Bone marrow (tissue), 2 donors: ENCODE measurements around the gene NOS1AP.
A peak's percentile ranks its signal among the peaks of the same experiment; 100 is the strongest.

Experiments used
- DNase-seq, 2 donors: peaks; one replicate each; lab custom pipeline; 2025; lab: John Stamatoyannopoulos, UW

Gene NOS1AP

DNA sequence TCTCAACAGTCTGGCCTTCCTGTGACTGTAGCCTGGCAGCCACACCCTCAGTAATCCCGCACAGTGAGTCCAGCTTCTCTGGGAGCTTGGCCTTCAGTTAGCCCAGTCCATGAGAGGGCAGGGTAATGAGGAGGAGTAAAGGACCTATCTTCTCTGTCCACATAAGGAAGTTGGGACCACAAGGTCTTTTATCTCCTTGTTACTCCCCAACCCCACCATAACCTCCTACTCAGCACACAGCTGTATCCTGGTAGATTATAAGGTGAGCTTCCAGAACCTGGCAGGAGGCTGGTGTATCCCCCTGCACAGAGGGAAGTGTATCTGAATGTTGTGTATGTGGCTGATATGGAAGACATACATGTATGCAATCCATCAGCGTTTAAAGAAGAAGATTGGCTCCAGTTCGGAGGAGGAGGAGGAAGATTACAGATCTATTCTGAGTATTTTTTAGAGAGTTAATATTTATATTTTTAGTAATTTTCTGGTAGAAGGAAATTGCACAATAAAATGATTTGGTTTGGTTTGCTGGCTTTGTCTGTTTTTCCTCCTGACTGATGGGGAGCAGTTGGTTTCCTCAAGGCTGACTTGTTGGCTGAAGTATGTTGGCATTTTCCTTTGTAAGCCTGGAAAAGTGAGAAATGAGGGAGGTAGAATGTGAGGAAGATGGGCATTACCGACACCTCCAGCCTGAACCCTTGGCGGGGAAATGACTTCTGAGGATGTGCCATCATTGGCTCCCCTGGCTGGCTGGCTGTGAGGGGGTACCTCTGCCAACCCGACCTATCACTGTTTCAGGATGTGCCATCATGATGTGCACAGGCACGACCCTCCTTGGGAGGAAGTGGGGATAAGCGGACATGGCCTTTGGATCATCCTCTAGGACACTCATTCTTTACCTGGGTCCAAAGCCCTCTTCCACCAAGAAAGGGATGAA, 317.1 kb downstream of the NOS1AP start:
- DNase-seq: no peak

DNA sequence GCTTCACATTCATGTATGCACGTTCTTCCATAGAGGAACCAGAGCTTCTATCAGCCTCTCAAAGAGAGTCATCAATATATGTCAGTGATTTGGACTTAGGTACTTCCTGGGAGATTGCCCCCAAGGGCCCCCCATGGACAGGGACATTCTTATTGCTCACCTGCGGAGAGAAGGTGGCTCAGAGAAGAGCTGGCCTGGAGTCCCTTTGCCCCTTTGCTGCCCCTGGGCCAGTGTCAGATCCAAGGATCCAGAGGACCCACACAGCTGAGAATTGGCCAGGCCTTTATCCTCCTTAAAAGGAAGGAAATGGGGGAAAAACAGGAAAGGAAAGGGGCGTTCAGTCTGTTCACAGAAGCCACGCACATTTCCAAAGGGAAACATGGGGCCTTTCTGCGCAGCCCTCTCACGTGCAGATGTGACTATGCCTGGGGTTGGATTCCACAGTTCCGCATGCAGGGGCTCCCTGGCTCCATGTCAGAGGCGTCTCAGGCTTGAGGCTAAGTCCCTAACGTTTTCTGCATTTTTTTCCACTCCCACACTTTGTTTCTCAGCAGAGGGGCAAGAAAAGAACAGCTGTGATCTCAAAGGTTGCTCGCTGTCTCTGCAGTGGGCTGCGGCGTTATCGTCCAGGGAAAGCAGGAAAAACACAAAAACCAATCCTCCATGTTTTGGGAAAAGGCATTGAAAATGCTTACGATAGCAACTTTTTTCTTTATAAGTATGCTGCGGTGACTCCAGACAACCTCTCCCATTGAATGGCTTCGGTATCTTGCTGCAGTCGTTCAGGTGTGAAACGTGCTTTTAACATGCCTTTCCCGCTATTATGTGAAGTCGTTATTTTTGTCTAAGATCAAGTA, 318.0 kb downstream of the NOS1AP start:
- no peak for DNase-seq

DNA sequence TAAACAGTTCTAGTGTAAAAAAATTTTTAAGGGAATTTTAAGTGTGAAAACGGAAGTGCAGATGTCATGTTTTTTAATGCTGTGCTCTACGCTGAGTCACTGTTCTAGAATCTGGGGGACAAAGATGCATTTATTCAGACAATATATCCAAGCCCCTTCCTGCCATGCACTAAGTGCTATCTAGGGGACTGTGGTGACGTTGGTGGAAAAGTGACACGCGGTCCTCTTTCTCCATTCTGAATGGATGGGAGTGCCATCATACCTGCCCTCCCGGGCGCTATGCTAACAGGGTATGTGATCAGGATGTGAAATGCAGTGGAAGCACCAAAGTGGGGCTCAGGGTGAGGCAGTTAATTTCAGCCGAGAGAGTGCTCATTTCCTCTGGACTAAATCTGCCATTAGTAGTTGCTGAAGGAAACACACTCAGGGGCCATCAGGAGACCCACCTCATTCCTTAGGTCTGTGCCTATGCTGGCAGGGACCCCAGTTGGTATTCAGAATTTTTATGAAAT, 318.6 kb downstream of the NOS1AP start:
- DNase-seq: no peak

DNA sequence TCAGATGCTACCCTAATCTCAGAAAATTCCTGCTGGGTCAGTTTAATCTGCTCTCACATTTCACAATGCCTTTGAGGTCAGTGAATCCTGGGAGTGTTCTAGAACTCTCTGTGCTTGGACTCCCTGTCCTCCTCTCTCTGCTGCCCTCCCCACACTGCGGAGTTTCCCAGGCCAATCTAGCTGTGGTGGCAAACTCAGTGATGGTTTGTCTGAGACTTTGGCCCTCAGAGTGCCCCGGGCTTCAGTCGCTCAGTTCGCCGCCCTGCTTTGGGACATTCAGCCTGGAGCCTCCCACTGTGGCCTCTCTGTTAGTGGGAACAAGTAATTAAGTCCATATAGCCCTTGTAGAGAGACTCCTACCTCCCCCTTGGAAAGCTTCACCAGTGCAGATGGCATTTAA, 319.1 kb downstream of the NOS1AP start:
- DNase-seq: no peak

DNA sequence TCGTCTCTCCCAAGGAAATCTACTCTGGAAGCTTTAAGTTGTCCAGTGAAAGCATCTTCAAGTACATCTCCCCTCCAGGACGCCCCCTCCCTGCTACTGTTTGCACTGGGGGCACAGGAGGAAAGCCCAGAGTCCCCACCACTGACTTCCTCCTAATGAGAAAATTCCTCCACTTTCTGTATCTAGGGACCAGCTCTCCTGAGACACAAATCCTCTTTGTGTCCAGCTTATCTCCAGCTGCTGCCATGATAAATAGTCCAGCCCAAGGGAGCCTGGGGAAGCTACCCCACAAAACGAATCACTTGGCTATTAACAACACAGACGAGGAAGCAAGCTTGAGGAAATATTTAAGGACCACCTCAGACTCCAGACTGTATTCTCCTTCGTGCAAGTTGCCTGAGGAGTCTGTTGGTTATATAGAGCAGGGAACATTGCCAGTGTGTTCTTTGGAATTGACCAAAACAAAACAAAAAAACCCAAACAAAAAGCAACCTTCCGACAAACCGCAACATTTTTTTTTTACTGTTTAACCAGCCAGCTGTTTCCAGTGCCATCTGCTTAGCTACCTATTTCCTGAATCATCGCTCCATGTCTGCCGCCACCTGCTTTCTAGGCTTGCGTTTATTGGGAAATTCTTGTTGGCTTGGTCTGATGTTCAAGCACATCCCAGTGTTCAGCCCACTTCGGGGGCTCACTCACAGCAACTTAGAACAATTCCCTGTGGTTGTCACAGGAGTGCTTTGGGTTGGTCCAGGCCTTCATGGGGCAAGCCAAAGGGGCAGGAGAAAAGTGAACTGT, 319.7 kb downstream of the NOS1AP start:
- DNase-seq: no peak

DNA sequence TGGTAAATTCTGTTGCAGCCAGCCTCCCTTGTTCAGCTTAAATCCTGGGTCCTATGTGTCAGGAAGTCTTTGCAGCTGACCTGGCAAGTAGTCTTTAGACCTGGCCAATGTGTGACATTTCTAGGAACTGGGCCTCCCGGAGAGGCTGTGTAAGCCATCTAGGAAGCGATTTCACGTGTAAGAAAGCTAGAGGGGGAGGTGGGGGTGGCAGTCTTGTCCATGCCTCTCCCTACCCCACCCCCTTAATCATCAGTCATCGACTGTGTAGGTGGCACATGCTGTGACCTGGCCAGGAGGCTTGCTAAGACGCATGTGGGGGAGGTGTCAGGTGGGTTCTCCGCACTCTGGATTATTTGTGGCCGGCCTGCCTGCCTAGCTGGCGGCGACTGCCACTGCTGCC, 320.5 kb downstream of the NOS1AP start:
- DNase-seq: no peak

DNA sequence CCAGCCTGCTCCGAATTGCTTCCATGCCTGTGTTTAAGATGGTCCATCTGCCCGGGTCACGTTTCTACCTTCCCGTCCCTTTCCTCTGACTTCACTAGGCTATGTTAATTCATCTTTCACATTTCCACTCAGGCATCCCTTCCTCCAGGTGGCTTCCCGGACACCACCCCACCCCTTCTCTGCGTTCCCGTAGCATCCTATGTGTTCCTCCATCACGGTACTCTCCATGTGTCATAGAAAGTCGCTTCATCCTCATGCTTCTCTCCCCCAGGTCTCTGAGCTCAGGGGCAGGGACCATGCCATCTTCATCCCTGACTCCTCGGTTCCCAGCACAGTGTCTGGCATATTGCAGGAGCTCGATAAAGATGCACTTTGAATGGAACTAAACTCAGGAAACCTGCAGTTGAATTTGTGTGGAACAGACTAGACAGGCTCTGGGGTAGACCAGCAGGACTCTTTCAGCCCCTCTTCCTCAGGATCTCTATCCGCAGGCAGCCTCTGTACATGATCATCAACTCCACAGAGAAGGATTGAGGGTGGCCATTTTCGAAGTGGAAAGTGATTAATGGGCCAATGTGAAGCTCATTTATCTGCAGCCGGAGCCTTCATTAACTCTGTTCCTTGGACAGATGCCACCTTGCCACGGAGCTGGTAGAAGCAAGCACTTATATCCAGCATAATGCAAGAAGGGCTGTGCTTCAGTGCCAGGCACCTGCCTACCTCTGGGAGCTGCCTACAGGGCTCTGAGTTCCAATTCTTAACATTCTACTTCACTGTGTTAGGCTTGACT, 321.1 kb downstream of the NOS1AP start:
- no peak for DNase-seq

DNA sequence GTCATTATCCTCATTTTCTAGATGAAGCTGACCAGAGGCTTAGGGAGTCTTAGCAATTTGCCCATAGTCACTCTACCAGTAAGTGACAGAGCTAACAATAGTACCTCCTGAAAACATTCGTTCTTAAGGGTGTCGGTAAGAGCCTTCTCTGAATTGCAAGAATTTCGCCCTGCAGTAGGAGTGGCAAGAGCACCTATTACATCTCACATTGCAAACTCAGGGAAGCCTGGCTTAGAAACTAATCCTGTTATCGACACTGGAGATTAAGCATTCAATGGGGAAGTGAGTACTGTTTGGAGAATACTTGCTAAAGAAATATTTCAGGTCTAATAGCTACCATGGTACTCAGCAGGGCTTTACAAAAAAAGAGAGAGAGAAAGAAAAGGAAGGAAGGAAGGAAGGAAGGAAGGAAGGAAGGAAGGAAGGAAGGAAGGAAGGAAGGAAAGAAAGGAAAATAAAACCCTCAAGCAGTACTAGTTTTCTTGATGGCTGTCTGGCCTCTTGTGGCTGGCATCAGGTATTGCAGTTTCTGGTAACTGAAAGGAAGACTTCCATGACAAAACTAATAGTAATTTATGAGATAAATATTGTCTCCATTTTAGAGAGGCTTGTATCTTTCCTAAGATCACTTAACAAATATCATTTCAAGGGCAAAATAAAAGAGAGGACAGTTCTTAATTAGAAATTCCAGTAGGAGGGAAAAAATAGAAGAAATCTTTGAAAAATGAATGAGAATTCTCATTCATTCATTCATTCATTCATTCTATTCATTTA, 322.5 kb downstream of the NOS1AP start:
- DNase-seq: peak in 1 of 2 donors; percentile 22

DNA sequence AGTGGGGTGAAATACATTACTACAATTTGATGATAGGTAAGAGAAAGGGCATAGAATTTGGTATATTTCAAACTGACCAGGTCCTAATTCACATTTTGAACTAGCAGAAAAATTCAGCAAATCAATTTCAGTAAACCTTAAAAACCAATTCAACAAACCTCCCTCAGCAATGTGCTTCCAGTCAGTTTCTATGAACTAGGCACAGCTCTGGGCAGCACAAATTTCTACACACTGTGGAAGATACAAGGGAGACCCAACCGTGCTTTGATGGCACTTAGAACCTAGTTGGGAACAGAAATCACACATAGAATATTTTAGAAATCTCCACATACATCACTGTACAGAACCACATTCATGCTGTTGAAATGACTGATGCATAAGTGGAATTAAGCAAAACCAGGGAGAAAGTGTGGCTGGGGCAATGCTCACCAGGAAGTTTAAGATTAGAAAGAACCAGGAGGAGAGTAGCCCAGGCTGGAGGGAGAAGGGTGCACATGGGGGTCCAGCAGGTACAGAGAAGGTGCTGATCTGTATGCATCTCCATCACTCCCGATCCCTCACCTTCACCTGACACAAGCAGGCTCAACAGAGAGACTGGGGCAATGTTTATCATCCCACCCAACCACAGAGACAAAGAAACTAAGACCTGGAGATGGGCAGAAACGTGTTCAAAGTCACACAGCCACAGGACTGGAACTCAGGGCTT, 326.9 kb downstream of the NOS1AP start:
- no peak for DNase-seq

DNA sequence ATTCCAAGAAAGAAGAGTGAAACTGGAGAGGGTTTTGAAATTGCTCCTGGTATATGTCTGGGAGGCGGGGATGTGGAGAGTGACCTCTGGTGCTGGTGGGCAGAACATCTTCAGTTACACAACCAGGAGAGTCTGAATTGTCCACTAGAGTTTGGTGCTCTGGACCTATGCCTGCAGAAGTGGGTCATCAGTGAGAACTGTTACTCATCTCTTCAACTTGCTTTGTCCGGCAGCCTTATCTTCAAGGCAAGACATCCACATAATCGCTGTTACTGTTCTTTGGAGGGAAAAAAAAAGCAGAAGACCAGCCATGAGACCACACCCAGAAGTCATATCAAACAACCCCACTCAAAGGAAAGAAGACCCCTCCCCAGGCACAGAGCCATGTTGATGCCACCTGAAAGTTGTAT, 327.6 kb downstream of the NOS1AP start:
- no peak for DNase-seq

DNA sequence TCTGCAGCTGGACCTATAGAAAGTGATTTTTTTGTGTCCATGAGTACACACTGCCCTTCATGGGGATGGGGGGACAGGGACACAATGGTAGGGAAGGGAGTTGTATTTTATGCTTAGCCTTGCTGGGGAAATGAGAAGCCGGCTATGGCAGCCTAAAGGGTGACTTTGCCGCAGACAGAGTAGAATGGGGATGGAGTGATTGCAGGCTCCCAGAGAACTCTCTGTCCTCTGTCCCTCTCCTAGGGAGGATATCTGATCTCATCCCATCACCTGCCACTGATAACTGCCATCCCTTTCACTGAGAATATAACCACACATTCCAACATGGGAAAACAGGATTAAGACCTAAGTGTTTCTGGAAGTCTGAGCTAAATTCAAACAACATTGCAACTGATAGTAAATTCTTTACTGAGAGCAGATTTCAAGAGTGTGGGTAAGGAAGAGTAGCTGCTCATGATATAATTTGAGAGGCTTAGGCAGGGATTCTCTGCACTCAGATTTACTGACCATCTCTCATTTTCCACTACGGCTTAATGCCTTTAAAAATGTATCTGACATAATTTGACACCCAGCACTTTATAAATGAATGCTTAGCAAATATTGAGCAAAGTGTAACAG, 328.6 kb downstream of the NOS1AP start:
- DNase-seq: no peak

DNA sequence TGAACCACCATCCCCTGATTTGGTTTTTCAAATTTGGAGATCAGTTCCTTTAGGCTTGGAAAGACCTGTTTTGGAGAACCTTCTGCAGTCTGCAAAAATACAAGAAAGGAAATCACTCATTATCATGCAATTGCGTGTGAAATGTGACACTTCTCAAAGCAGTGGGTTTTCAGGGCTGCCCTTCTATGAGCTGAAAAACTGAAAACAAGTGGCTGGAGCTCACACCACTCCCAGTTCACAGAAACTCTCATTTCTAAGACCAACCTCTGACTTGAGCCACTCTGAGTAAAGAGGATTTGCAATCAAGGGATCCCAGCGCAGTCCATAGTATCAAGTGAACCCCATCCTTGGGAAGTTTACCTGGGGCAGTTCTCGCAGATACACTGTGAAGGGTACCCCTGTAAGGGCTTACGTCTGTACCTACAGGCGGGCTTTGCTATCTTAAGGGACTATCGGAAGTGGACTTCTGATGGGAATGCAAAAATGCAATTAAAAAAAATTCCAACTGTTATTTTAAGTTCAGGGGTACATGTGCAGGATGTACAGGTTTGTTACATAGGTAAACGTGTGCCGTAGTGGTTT, 329.6 kb downstream of the NOS1AP start:
- no peak for DNase-seq

DNA sequence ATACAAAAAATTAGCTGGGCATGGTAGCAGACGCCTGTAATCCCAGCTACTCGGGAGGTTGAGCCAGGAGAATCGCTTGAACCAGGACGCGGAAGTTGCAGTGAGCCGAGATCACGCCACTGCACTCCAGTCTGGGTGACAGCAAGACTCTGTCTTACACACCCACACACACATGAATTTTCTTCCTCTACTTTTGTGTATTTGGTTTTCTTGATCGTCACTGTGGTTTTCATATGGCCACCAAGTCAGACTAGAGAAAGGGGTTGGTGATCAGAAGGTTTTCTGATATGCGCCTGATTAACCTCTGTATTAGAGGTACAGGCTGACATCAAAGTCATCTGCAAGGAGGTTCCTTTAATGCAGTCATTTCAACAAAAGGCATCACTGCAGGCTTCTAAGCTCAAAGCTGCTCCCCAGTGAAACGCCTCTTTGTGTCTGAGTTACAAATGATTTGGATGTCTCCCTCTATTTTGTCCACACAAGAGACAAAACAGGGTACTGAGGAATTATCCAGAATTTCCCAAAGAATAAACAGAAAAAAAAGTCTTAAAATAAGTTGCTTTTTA, 331.4 kb downstream of the NOS1AP start:
- no peak for DNase-seq

DNA sequence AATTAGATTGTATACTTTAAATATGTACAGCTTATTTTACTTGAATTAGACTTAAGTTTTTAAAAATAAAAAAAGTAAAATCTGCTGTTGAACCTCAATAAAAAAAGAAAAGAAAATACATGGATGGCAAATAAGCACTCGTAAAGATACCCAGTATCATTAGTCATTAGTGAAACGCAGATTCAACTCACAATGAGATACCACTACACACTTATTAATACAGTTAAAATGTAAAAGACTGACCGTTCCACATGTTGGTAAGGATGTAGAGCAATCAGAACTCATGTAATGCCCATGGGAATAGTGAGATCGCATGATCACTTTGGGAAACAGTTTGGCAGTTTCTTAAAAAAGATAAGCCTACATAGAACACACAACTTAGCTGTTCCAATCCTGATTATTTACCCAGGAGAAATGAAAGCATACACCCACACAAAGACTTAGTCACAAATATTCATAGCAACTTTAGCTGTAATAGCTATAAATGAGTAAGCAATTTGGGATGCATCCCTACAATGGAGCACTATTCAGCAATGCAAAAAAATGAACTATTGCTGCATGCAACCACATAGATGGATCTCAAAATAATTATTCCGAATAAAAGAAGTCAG, 335.2 kb downstream of the NOS1AP start:
- no peak for DNase-seq

DNA sequence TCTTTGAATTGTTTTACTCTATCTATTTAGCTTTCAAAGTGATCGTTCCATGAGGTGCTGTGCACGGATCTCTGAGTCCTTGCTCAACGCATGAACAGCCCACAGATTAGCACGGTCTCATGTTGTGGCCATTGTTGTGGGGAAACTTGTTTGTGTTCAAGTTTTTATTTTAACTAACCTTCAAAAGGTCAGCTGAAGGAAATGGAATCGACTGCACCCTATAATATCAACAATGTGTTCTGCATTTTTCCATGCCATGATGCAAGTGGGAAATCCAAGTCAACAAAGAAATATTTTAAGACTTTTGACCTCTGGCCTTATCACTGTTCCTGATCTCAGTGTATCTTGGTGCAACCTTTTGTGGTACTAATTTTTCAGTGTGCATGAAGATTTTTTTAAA, 336.3 kb downstream of the NOS1AP start:
- DNase-seq: no peak

DNA sequence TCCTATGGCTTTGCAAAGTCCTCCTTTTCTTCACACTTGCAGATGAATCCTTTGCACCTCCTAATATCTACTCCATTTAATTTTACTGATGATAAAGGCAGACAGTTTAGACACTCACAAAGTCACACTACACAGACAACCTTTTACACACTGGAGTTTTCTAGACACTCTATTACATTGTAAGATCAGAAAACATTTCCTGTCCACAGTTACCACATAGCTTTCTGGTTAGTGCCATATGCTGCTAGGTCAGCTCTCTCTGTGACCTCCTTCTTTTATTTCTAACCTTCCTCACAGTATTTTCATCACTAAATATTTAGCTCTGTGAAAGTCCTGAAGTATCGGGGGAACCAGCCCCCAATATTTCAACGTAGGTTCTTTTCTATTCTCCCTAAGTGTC, 337.3 kb downstream of the NOS1AP start:
- no peak for DNase-seq

DNA sequence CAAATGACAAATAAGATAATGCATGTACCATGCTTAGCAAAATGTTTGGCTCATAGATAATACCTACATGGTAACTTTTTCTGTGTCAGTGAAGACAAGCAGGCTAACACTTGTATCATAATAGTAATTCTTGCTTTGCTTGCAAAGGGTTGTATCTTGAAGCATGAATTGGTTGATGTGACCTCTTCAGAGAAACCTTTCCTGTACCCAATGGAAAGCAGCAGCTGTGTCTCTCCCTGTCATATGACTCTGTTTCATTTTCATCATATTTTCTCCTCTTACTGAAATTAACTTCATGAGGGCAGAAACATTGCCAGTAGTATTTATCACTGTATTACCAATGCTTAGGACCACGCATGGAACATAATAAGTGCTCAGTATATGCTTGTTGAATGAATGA, 338.0 kb downstream of the NOS1AP start:
- DNase-seq: no peak

DNA sequence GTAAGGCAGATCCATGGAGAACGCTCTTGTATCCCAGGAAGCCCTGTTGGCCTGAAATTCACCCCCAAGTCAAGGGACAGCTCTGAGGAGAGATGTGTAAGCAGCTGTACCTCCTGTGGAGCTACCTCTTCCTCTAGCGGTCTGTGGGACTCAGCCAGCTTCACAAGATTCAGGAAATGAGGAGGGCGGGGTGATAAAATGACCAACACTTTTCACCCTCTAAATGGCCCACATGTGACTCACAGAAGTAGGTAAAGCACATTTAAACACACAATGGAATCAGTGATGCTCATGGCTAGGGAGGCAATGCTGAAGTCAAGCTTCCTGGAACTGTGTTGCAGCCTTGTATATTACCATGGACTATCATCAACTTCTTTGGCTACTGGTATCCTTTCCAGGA, 342.5 kb downstream of the NOS1AP start, which contains the start of gene SH2D1B:
TSS of gene SH2D1B (minus strand) at position 135 of the 400 bp plus-strand sequence. CDS start at position 15, 120 bp downstream.
- DNase-seq: no peak
